Thyroid gland (tissue), 4 donors: ENCODE results near the gene ARL2. TPM values are rescaled to one million over a fixed set of nuclear protein-coding genes. Genes with fewer than 3 reads are reported as not detected.

Source experiments
- DNase-seq, 2 donors: peaks; one replicate each; pipeline ENCODE4 v3.0.0-alpha.2; 2019
- H3K27ac ChIP-seq, 3 donors: fragments of 200-600 bp; sonication (generic); 1 replicate in 2 of 3; 2 replicates in 1 of 3; pipeline ENCODE4 v1.5.1; 2016 to 2019; ENCODE audit warnings: mild to moderate bottlenecking in 1 of 3, moderate library complexity in 1 of 3
- H3K27me3 ChIP-seq: fragments of 200-600 bp; sonication (generic); one replicate; pipeline ENCODE4 v1.5.1; 2019
- H3K36me3 ChIP-seq, 2 donors: fragments of 200-600 bp; sonication (generic); one replicate each; pipeline ENCODE4 v1.5.1; 2016 to 2019
- H3K4me1 ChIP-seq, 2 donors: fragments of 200-600 bp; sonication (generic); one replicate each; pipeline ENCODE4 v1.5.1; 2017 to 2019
- H3K4me3 ChIP-seq, 3 donors: fragments of 200-600 bp; sonication (generic); replicated peaks in 1 of 3; 1 replicate in 2 of 3; 2 replicates in 1 of 3; pipeline ENCODE4 v1.5.1; 2016; ENCODE audit warnings: mild to moderate bottlenecking in 1 of 3
- H3K9me3 ChIP-seq: fragments of 200-600 bp; sonication (generic); one replicate; pipeline ENCODE4 v1.5.1; 2017
- POLR2A ChIP-seq, 2 donors: fragments of 450-650 bp; IDR thresholded peaks; one replicate each; pipeline ENCODE4 v1.6.1; 2017; ENCODE audit warnings: antibody characterized with exemption in 2 of 2, mild to moderate bottlenecking in 2 of 2, moderate library complexity in 1 of 2
- WGBS, 2 donors: methylation state at CpG; one replicate each; pipeline ENCODE4 v1.1.5; 2017; 5-methylcytosine and 5-hydroxymethylcytosine counted together
- intact Hi-C: fragments of 100-400 bp; cut with DNase I; formaldehyde crosslinking; loops from one replicate; pipeline ENCODE4 v1.15.1; 2023
- total RNA-seq, 4 donors: library from RNA; depleted of rRNA; stranded (reverse); fragments of >200 nt; gene quantifications; one replicate each; pipeline ENCODE4 v1.2.3, GENCODE V29; 2016
- TF ChIP-seq, protein P1 (sequence below), 6 experiments: fragments of 200-600 bp in 3 of 6; fragments of 450-650 bp in 3 of 6; sonication (generic) in 3 of 6; IDR thresholded peaks; one replicate each; pipeline ENCODE4 v1.5.1; 2016 to 2019; ENCODE audit warnings: antibody characterized with exemption in 6 of 6, mild to moderate bottlenecking in 2 of 6, inconsistent platforms in 1 of 6, moderate library complexity in 1 of 6

ARL2 gene
- total RNA-seq, result 100 to 1,000 TPM in 3 of 4 donors, 10 to 100 TPM in 1; 76.6 to 166 (median 119) TPM

DNA sequence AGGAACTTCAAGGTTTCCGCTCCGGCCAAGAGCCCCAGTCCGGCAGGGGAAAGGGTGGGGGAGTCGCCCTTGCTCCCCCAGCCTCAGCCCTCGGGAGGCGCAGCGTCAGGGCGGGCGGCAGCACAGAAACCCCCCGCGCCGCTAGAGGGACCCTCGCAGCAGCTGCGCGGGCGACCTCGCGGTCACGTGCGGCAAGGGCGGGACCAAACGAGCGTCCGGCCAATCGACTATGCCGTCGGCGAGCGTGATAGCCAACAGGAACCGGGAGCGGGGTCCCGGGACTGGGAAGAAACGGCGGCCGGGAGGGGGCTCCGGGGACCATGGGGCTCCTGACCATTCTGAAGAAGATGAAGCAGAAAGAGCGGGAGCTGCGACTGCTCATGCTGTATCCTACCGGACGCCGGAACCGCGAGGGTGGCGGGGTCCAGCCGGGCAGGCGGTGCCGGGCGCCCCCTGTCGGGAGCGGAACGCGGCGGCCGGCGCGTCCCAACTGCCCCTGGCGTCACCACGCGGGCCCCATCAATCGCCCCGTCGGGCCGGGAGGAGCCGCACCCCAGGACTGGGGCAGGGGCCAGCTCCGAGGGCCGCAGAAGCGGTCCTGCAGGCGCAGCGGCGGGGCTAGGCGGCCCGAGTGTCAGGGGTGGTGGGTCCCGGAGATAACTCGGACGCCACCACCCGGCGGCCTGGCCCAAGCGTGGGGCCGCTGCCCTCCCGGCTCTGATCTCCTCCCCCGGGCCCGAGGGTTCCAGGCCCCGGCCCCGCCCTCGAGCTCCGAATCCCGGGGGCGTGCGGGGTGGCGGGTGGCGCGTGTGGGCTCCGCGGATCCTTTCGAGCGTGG is at the start of gene ARL2:
ARL2 (plus strand) TSS at position 273 of the 838 bp plus-strand sequence; CDS start at position 321, 48 bp downstream.
- no peaks in the 10 kb centered on the region for H3K27me3 ChIP-seq
- no peaks in the 10 kb centered on the region for H3K9me3 ChIP-seq
- H3K36me3 ChIP-seq, result peaks cover 0 to 8% of the 10 kb centered on the region in 2 donors
- intact Hi-C loops, result loop anchor here (2.0 to 10.0 kb wide), 2 partner anchors 71 to 101 kb away; partner anchors contain the start of genes CDCA5, TM7SF2, ZFPL1 and ZNHIT2
- H3K4me3 ChIP-seq, result peak within 1 kb of the TSS; percentile 78 to 89 (median 87)
- peak within 1 kb of the TSS; percentile 94 to 99 (median 95) for H3K27ac ChIP-seq
- peak; percentile 86 to 90 for DNase-seq
- no peak for TF ChIP-seq POLR2A (IDR thresholded peaks at IDR 0.05)
- TF ChIP-seq, protein P1, sequence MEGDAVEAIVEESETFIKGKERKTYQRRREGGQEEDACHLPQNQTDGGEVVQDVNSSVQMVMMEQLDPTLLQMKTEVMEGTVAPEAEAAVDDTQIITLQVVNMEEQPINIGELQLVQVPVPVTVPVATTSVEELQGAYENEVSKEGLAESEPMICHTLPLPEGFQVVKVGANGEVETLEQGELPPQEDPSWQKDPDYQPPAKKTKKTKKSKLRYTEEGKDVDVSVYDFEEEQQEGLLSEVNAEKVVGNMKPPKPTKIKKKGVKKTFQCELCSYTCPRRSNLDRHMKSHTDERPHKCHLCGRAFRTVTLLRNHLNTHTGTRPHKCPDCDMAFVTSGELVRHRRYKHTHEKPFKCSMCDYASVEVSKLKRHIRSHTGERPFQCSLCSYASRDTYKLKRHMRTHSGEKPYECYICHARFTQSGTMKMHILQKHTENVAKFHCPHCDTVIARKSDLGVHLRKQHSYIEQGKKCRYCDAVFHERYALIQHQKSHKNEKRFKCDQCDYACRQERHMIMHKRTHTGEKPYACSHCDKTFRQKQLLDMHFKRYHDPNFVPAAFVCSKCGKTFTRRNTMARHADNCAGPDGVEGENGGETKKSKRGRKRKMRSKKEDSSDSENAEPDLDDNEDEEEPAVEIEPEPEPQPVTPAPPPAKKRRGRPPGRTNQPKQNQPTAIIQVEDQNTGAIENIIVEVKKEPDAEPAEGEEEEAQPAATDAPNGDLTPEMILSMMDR (IDR thresholded peaks at IDR 0.05), result peak; percentile 28 to 92 (median 79)
- peaks cover 11 to 13% of the 10 kb centered on the region in 2 donors for H3K4me1 ChIP-seq
- 0% methylated on average over 14 of the region's 96 CpGs; no CpG with 5 or more reads in 1 of the 2 donors for WGBS, 2 donors

DNA sequence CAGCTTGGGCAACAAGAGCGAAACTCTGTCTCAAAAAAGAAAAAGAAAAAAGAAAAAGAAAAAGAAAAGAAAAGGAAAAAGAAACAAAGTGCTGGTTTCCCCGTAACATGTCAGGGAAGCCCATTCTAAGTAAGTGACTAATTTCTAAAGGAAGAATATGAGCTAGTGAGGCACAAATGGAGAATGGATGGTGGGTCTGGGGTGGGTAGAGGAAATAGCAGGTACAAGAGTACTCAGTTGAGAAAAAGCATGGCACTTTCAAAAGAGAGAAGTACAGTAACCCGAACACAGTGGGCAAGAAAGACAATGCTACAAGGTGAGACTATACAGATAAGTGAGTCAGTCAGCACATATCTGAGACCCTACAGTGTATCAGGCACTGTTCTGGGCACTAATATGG is 46.6 kb upstream of the ARL2 start:
- intact Hi-C loops, result no loop called here
- Histone ChIP-seq H3K27me3 (no peaks in the 10 kb centered on the region), H3K9me3 (no peaks in the 10 kb centered on the region), H3K4me3 (no peak overlapping the region), H3K4me1 (peaks cover 8 to 10% of the 10 kb centered on the region in 2 donors), H3K27ac (no peak overlapping the region), H3K36me3 (no peaks in the 10 kb centered on the region)
- 92 to 96% methylated on average over 3 of the region's 3 CpGs for WGBS, 2 donors
- DNase-seq, result no peak
- TF ChIP-seq, protein P1 (IDR thresholded peaks at IDR 0.05), result no peak
- no peak for TF ChIP-seq POLR2A (IDR thresholded peaks at IDR 0.05)

DNA sequence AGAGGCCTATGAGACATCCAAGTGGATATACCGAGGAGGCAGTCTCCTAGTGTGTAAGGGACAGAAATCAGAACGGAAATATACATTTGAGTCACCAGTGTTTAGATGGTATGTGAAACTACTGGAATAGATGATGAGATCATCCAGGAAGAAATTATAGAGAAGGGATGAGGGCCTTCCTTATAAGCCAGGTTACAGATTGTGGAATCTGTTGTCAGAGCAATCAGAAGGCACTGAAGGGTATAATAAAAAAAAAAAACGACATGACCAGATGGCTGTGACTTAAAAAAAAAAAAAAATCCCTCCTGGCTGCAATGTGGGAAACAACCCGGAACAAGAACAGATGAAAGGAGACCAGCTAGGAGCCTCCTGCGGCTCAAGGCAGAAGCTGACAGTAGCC is 44.8 kb upstream of the ARL2 start:
- DNase-seq, result no peak
- WGBS, 2 donors, result 55 to 64% methylated on average over 5 of the region's 5 CpGs
- intact Hi-C loops, result no loop called here
- no peaks in the 10 kb centered on the region for H3K9me3 ChIP-seq
- H3K27me3 ChIP-seq, result no peaks in the 10 kb centered on the region
- no peak overlapping the region for H3K27ac ChIP-seq
- no peak for TF ChIP-seq POLR2A (IDR thresholded peaks at IDR 0.05)
- TF ChIP-seq, protein P1 (IDR thresholded peaks at IDR 0.05), result no peak
- H3K36me3 ChIP-seq, result no peaks in the 10 kb centered on the region
- H3K4me1 ChIP-seq, result peaks cover 13 to 15% of the 10 kb centered on the region in 2 donors
- H3K4me3 ChIP-seq, result no peak overlapping the region

DNA sequence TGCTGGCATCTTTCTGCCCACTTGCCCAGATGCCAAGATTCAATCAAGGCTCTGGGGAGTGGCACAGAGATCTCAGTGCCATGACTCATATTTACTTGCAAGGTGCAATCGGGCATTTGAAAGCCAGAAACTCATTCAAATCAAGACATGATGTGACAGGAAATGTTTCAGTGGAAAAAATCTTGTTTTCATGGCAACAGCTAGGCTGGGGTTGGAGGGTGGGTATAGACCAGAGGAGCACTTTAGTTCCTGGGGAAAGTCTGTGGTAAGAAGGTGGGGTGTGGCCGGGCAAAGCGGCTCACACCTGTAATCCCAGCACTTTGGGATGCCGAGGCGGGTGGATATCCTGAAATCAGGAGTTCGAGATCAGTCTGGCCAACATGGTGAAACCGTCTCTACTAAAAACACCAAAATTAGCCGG is 43.2 kb upstream of the ARL2 start:
- H3K27me3 ChIP-seq, result no peaks in the 10 kb centered on the region
- H3K27ac ChIP-seq, result no peak overlapping the region
- H3K4me3 ChIP-seq, result no peak overlapping the region
- WGBS, 2 donors, result 79 to 85% methylated on average over 8 of the region's 8 CpGs
- H3K9me3 ChIP-seq, result no peaks in the 10 kb centered on the region
- no peak for TF ChIP-seq POLR2A (IDR thresholded peaks at IDR 0.05)
- TF ChIP-seq, protein P1 (IDR thresholded peaks at IDR 0.05), result no peak
- H3K36me3 ChIP-seq, result no peaks in the 10 kb centered on the region
- peaks cover 13 to 15% of the 10 kb centered on the region in 2 donors for H3K4me1 ChIP-seq
- intact Hi-C loops, result no loop called here
- DNase-seq, result no peak
